Measurements from ENCODE around the gene TMEM132E. TPM values are rescaled to one million over a fixed set of nuclear protein-coding genes. Genes with fewer than 3 reads are reported as not detected.

TMEM132E gene
- polyA plus RNA-seq, 2 of the 4 experiments (the other 2 are of a cell fraction): not detected

GRCh38 chr17:34569591-34569990 lies 9.8 kb upstream of the TMEM132E start:
- Histone ChIP-seq H3K27ac (no peak overlapping the region), H3K9me3 (no peaks in the 10 kb centered on the region), H3K4me3 (no peak overlapping the region), H3K4me1 (no peaks in the 10 kb centered on the region), H3K4me2 (no peak overlapping the region)
- FAIRE-seq (no peak), DNase-seq (ENCODE audit: low read depth in 1 of 2, low spot score in 1 of 2) (no peak), ATAC-seq (no peak)
- ChIA-PET POLR2A (no interaction called here), CTCF (interaction anchor here (1.2 to 1.6 kb wide), 2 partner anchors 27 to 69 kb away, joined by 3 to 5 read pairs; no protein-coding TSS in a partner anchor)
- no peak for TF ChIP-seq ATOH8 (CRISPR knock-in tag; IDR thresholded peaks at IDR 0.05; ENCODE audit: low read depth)
- TF ChIP-seq JUN (IDR thresholded peaks at IDR 0.05): no peak
- TF ChIP-seq FOXS1 (CRISPR knock-in tag; IDR thresholded peaks at IDR 0.05): no peak
- no peak for TF ChIP-seq EP300 (IDR thresholded peaks at IDR 0.05)
- TF ChIP-seq E2F6 (IDR thresholded peaks at IDR 0.05; ENCODE audit: borderline replicate concordance, low read depth): no peak
- TF ChIP-seq BHLHE40 (IDR thresholded peaks at IDR 0.05; ENCODE audit: low read depth, low read length): no peak
- no peak for TF ChIP-seq HOXB13 (CRISPR knock-in tag; IDR thresholded peaks at IDR 0.05; ENCODE audit: low read depth)
- 5% methylated on average over 2 of the region's 2 CpGs for WGBS (ENCODE audit: missing lambda C conversion rate)

GRCh38 chr17:34570506-34570905 lies 8.9 kb upstream of the TMEM132E start:
- Histone ChIP-seq H3K9me3 (no peaks in the 10 kb centered on the region), H3K4me1 (no peaks in the 10 kb centered on the region), H3K4me3 (no peak overlapping the region), H3K27ac (no peak overlapping the region), H3K4me2 (no peak overlapping the region)
- ChIA-PET CTCF (interaction anchor here (0.9 to 2.6 kb wide), 4 partner anchors 8 to 73 kb away, joined by 3 to 7 read pairs (median 4); no protein-coding TSS in a partner anchor), POLR2A (no interaction called here)
- TF ChIP-seq EP300 (IDR thresholded peaks at IDR 0.05) (no peak), MAX (IDR thresholded peaks at IDR 0.05) (no peak), RARB (CRISPR knock-in tag; IDR thresholded peaks at IDR 0.05) (no peak), MAZ (IDR thresholded peaks at IDR 0.05; ENCODE audit: borderline replicate concordance, low read depth, low read length) (no peak), GATA3 (IDR thresholded peaks at IDR 0.05; ENCODE audit: borderline replicate concordance) (no peak), SREBF2 (IDR thresholded peaks at IDR 0.05) (no peak), TP53 (CRISPR knock-in tag; IDR thresholded peaks at IDR 0.05) (no peak), ZFP36 (IDR thresholded peaks at IDR 0.05; ENCODE audit: borderline replicate concordance, partially characterized antibody) (no peak), ZNF302 (CRISPR knock-in tag; IDR thresholded peaks at IDR 0.05) (no peak)
- ATAC-seq (no peak), DNase-seq (ENCODE audit: low read depth in 1 of 2, low spot score in 1 of 2) (no peak), FAIRE-seq (no peak)
- WGBS (ENCODE audit: missing lambda C conversion rate): 56% methylated on average over 2 of the region's 2 CpGs

GRCh38 chr17:34571428-34572130 lies 7.8 kb upstream of the TMEM132E start:
- Histone ChIP-seq H3K9me3 (no peaks in the 10 kb centered on the region), H3K4me2 (no peak overlapping the region), H3K27ac (no peak overlapping the region), H3K4me1 (no peaks in the 10 kb centered on the region), H3K4me3 (no peak overlapping the region)
- ATAC-seq: no peak
- TF ChIP-seq ZC3H11A (IDR thresholded peaks at IDR 0.05): no peak
- no peak for TF ChIP-seq HES2 (IDR thresholded peaks at IDR 0.05)
- no peak for TF ChIP-seq KDM1A (IDR thresholded peaks at IDR 0.05; ENCODE audit: low read depth)
- TF ChIP-seq SMC3 (IDR thresholded peaks at IDR 0.05): no peak
- no peak for TF ChIP-seq HEYL (CRISPR knock-in tag; IDR thresholded peaks at IDR 0.05)
- TF ChIP-seq HOXB5 (CRISPR knock-in tag; IDR thresholded peaks at IDR 0.05): no peak
- no peak for TF ChIP-seq JUNB (IDR thresholded peaks at IDR 0.05)
- no peak for TF ChIP-seq RARB (CRISPR knock-in tag; IDR thresholded peaks at IDR 0.05)
- TF ChIP-seq FOSB (CRISPR knock-in tag; IDR thresholded peaks at IDR 0.05): no peak
- no peak for TF ChIP-seq MYC (IDR thresholded peaks at IDR 0.05; ENCODE audit: borderline replicate concordance, low read length)
- TF ChIP-seq SREBF2 (IDR thresholded peaks at IDR 0.05): no peak
- TF ChIP-seq CHD4 (IDR thresholded peaks at IDR 0.05; ENCODE audit: borderline replicate concordance): no peak
- no peak for TF ChIP-seq TP53 (CRISPR knock-in tag; IDR thresholded peaks at IDR 0.05)
- no peak for TF ChIP-seq CHD2 (IDR thresholded peaks at IDR 0.05; ENCODE audit: low read length, partially characterized antibody)
- no peak for TF ChIP-seq RFX5 (IDR thresholded peaks at IDR 0.05)
- no peak for TF ChIP-seq USF2 (IDR thresholded peaks at IDR 0.05)
- TF ChIP-seq HDAC2 (IDR thresholded peaks at IDR 0.05): no peak
- POLR2A ChIA-PET: no interaction called here
- no peak for FAIRE-seq
- CTCF ChIA-PET: interaction anchor here (1.0 to 2.8 kb wide), 4 partner anchors 9 to 371 kb away, joined by 3 to 8 read pairs (median 6); no protein-coding TSS in a partner anchor
- WGBS (ENCODE audit: missing lambda C conversion rate): 29% methylated on average over 12 of the region's 12 CpGs
- no peak for DNase-seq (ENCODE audit: low read depth in 1 of 2, low spot score in 1 of 2)
